CD4-positive, alpha-beta T cell treated with Interleukin-15 for 4 hours (primary cell): ENCODE measurements around the gene LRRC8C.
"Not testable (repeated sequence)": the region's sequence is repeated elsewhere in the genome, so short reads cannot be mapped to it uniquely, and the experiment has no call there.

ENCODE experiments used
- DNase-seq: peaks from one replicate; pipeline ENCODE4 v3.0.0-alpha.2; 2020; ENCODE audit warnings: low spot score

LRRC8C gene

GRCh38 chr1:89607586-89608318 lies 25.2 kb upstream of the LRRC8C start:
- no peak for DNase-seq

GRCh38 chr1:89608319-89608983 lies 24.5 kb upstream of the LRRC8C start:
- peak; percentile 84 for DNase-seq

GRCh38 chr1:89608984-89609725 lies 23.8 kb upstream of the LRRC8C start:
- DNase-seq, result peak; percentile 60

GRCh38 chr1:89609781-89610456 lies 23.0 kb upstream of the LRRC8C start:
- peak; percentile 61 for DNase-seq

DNA sequence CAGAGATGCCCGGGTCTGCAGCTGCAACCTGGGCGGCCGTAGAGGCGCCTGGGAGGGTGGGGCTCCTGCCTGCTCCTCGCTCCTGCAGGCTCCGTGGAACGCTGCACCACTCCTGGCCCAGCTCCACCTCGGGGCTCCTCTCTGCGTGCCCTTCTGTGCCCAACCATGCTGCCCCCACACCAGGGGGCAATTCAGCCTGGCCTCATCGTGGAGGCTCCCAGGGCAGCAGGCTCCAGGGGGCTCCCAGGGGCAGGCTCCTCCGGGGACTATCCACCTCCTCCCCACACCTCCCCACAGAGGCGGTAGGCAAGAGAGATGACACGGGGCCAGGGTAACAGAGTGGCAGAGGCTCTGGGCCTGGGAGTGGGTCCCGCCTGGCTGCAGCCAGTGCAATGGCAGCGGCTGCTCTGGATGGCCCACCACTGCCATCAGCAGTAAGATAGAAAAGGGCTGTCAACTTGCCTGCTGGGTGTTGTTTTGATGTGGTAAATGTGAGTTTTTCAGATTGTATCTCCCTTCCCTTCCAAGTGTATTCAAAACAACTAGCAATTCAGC lies 22.4 kb upstream of the LRRC8C start:
- peak; percentile 73 for DNase-seq

GRCh38 chr1:89611721-89612120 lies 21.2 kb upstream of the LRRC8C start:
- DNase-seq, result peak; percentile 63

DNA sequence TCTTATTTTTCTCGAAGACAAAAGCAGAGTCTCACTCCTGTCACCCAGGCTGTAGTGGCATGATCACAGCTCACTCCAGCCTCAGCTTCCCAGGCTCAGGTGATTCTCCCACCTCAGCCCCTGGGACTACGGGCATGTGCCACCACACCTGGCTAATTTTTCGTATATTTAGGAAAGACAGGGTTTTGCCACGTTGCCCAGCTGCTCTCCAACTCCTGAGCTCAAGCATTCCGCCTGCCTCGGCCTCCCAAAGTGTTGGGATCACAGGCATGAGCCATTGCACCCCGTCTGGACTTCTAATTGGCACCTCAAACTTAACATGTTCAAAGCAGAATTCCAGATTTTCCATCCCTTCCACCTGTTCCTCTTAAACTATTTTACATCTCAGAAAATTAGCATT lies 19.0 kb upstream of the LRRC8C start:
- DNase-seq, result no peak

DNA sequence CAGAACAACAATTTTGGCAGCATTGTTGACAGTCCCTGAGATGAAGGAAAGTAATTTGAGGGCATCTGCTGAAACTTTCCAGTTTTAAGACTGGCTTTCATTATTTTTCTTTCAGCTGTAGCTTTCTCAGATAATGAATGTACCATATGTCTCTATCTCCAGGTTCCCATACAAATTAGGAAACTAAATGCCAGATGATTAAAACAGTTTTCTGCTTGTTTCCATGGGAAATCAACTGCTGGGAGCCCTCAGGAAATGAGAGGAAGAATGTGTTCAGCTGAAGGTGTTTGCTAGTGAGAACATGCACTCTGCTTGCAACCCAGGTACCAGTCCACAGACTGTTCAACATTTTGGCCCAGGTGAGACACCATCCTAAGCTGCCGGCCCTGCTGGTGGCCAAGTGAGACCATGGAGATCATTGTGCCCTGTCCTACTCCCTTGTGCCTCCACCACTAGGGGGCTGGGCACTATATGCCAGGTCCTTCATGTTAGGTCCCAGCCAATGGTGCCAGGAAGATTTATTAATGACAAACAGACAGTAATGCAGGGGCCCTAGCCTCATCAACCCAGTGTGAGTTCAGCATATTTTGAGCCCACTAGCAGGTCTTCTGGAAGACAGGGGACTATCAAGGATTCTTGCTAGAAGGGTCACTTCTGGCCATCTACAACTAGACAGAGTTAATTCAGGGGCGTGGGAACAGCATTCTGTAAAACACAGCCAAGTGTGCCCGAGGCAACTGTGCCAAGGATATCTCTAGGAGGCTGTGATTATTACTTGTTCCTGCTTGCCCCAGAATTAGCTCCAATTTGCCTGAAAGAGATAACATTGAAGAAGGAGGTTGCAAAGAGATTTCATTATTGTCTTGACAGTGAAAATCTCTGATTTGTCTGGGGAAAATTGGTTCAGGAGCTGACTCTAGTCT lies 17.0 kb upstream of the LRRC8C start:
- DNase-seq, result no peak

GRCh38 chr1:89616844-89617627 lies 15.9 kb upstream of the LRRC8C start:
- no peak for DNase-seq

DNA sequence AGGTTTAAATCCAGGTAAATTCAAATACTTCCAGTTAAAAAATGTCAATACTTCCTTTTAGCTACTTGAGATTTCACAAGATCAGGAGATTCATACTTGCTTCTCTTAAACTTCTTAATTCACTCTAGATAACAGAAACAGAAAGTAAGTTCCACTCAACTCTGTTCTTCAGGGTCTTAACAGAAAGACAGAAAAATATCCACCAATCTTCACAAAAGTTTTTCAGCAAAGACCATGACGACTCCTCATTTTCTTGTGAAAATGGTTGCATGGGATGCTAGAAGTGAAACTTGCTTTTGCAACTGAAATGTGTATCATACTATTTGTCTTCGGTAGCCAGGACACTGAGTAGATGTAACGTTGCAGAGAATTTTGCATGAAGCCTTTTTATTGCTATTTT lies 12.3 kb upstream of the LRRC8C start:
- no peak for DNase-seq

GRCh38 chr1:89622895-89623294 lies 10.0 kb upstream of the LRRC8C start:
- peak; percentile 56 for DNase-seq

DNA sequence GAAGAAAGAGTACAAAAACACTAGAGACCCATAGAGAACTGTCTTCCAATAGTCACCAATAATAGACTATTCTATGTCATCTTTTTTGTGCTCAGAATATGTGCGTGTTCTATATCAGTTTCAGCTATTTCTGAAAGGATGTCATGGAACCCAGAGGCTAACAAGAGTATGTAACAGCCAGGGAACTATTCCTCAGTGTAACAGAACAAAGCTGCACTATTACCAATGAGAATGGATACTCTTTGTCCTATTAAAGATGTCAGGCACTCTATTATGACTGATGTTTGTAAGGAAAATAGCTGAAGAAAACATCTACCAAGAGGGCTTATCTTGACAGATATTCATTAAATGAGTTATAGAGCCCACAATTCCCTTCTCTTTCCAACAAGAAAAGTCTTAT lies 8.6 kb upstream of the LRRC8C start:
- no peak for DNase-seq

- DNase-seq, result no peak
Observed at GRCh38 chr1:89624715-89625323, 8.1 kb upstream of the LRRC8C start.

DNA sequence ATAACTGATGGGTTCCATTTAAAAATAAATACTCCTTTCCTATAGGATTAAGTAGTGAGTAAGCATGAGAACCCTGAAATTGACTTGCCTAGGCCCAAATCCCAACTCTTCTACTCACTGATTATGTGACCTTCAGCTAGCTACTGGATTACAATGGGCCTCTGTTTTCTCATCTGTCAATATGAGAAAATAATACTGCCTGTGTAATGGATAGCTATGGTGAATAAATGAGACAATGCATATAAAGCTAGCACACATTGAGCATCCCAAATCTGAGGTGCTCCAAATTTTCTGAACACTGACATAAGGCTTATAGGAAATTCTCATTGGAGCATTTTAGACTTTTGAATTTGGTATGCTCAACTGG lies 5.3 kb upstream of the LRRC8C start:
- no peak for DNase-seq

DNA sequence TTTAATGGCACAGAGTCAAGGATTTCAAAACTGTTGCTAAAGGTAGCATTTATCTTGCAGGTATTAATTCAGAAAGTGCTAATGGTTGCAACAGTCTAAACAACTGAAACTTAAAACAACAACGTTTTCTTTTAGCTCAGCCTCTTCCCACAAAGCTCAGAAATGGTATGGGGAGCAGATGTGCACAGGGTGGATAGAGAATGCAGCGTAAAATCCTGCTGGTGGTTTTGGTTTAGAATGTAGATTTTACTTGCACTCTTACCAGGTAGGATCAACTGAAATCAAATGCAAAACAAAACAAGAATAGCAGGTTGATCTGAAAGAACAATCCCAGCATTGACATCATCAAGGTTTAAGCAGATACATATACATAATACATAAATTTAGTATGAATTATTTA lies 3.8 kb upstream of the LRRC8C start:
- DNase-seq, result no peak

GRCh38 chr1:89629600-89629999 lies 3.3 kb upstream of the LRRC8C start:
- DNase-seq, result not testable (repeated sequence)

- no peak for DNase-seq
Observed at GRCh38 chr1:89630048-89630447, 2.9 kb upstream of the LRRC8C start.

- no peak for DNase-seq
Observed at GRCh38 chr1:89631816-89632656, 884 bp upstream of the LRRC8C start.

GRCh38 chr1:89633248-89633799 lies 404 bp downstream of the LRRC8C start:
- DNase-seq, result peak; percentile 61
